PC-9 (cell line): ENCODE measurements around the gene LCE3E.

Experiments
- CTCF ChIP-seq: fragments of 200-600 bp; sonication (generic); conservative IDR thresholded peaks from 2 replicates; pipeline ENCODE4 v1.6.1; 2017; ENCODE audit warnings: mixed run types, antibody characterized with exemption, mild to moderate bottlenecking, moderate library complexity
- EZH2 ChIP-seq: fragments of 200-600 bp; sonication (generic); IDR thresholded peaks from 2 replicates; pipeline ENCODE4 v1.8.0; 2017; ENCODE audit warnings: antibody characterized with exemption, low read depth

- TF ChIP-seq CTCF, result no peak
- no peak for TF ChIP-seq EZH2
These were observed 33.4 kb upstream of the LCE3E start, which contains the start of gene LCE3C for GRCh38 chr1:152599934-152600333.
